Activated naive CD8-positive, alpha-beta T cell treated with anti-CD3 and anti-CD28 coated beads, Interleukin-2, amount 10 ng/mL, durations not matched to agents 7 days and 5 days (primary cell): ENCODE results near the gene CASK. TPM values are rescaled to one million over a fixed set of nuclear protein-coding genes. Genes with fewer than 3 reads are reported as not detected.

Source experiments
- ATAC-seq: fragments of 150-1000 bp; cut with Tn5 transposase; one replicate; pipeline ENCODE4 v1.10.0; 2021; ENCODE audit warnings: low read depth, moderate library complexity
- POLR2A ChIA-PET: fragments of 350-600 bp; sonication (Branson Sonifier 250); formaldehyde crosslinking; loops from one replicate; lab custom pipeline; 2021; ENCODE audit warnings: antibody characterized with exemption; lab: Charles Lee
- DNase-seq: peaks from one replicate; pipeline ENCODE4 v3.0.0; 2021
- H3K27ac Mint-ChIP-seq: one replicate; pipeline ENCODE4 v1.8.0; 2022; ENCODE audit warnings: mild to moderate bottlenecking, mixed read lengths
- H3K27me3 Mint-ChIP-seq: one replicate; pipeline ENCODE4 v1.8.0; 2022; ENCODE audit warnings: mild to moderate bottlenecking, moderate library complexity, mixed read lengths
- H3K36me3 Mint-ChIP-seq: one replicate; pipeline ENCODE4 v1.8.0; 2021; ENCODE audit warnings: mild to moderate bottlenecking, mixed read lengths
- H3K4me1 Mint-ChIP-seq: one replicate; pipeline ENCODE4 v1.8.0; 2021; ENCODE audit warnings: mixed read lengths
- H3K4me3 Mint-ChIP-seq: one replicate; pipeline ENCODE4 v1.8.0; 2022; ENCODE audit warnings: mild to moderate bottlenecking, moderate library complexity, mixed read lengths
- H3K9me3 Mint-ChIP-seq: one replicate; pipeline ENCODE4 v1.8.0; 2021; ENCODE audit warnings: mixed read lengths
- total RNA-seq, 2 experiments: library from RNA; stranded (reverse); gene quantifications; one replicate each; pipeline ENCODE4 v1.2.3, GENCODE V29; 2021

Gene CASK
- total RNA-seq, 2 experiments from 2014 or later: 52.1 to 53.8 TPM

DNA sequence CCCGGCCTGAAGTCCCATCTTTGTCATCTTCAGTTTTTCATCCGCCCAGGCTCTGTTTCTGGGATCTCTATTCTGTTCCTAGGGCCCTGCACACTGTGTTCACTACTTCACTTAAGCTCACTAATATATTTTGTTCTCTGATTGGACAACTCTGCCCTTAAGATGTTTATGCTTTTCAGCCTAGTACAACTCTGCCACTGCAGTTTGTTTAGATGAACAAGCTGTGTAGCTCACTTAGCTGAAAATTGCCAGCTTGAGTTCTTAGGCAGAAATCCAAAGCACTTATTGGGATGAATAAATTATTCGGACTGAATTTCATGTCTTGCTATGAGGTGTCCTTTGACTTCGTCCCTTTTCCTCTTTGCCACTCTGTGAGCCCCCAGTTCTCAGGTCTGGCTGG, 415.4 kb downstream of the CASK start:
- Mint-ChIP-seq H3K36me3 (no peaks in the 10 kb centered on the region), H3K27ac (no peak overlapping the region), H3K27me3 (no peaks in the 10 kb centered on the region), H3K4me1 (peaks cover 4% of the 10 kb centered on the region), H3K4me3 (no peak overlapping the region), H3K9me3 (no peaks in the 10 kb centered on the region)
- POLR2A ChIA-PET: no interaction called here
- DNase-seq: no peak
- ATAC-seq: no peak

DNA sequence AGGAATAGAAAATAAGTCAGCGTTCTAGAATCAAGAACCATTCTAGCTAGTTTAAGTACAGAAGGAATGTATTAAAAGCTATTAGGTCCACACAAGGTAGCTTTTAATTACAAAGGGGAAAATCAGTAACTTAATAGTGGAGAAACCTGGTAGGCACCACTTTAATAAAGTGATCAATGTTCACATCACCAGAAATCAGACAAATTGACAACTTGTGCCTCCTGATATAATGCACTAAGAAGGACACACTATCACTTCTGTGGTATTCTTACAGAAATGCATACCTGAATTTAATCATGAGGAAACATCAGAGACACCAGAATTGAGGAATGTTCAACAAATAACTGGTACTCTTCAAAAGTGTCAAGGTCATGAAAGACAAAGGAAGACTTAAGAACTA, 421.4 kb downstream of the CASK start:
- no peak overlapping the region for H3K27ac Mint-ChIP-seq
- H3K27me3 Mint-ChIP-seq: no peaks in the 10 kb centered on the region
- H3K4me1 Mint-ChIP-seq: no peaks in the 10 kb centered on the region
- DNase-seq (no peak), ATAC-seq (no peak)
- no peaks in the 10 kb centered on the region for H3K36me3 Mint-ChIP-seq
- peaks cover 2% of the 10 kb centered on the region for H3K9me3 Mint-ChIP-seq
- no peak overlapping the region for H3K4me3 Mint-ChIP-seq
- POLR2A ChIA-PET: no interaction called here

DNA sequence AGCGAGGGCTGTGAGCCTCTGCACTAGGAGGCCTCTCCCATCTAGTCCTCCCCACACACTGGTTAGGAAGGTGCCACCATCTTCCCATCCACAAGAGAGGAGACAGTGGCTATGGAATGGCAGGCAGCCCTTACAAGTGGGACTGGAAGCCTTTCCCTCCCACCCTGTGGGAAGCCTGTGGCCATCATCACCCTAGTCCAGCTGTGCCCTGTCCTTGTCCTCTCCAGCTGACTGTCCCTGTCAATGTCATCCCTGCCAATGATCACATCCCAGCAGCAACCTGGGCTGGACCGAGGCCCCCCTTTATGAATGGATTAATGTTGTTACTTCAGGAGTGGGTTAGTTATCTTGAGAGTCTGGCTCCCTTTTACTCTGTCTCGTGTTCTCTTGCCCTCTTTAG, 423.4 kb downstream of the CASK start:
- Mint-ChIP-seq H3K9me3 (peaks cover 6% of the 10 kb centered on the region), H3K36me3 (peaks cover 3% of the 10 kb centered on the region), H3K27me3 (no peaks in the 10 kb centered on the region), H3K27ac (no peak overlapping the region), H3K4me3 (no peak overlapping the region), H3K4me1 (no peaks in the 10 kb centered on the region)
- DNase-seq: no peak
- ATAC-seq: no peak
- POLR2A ChIA-PET: no interaction called here

DNA sequence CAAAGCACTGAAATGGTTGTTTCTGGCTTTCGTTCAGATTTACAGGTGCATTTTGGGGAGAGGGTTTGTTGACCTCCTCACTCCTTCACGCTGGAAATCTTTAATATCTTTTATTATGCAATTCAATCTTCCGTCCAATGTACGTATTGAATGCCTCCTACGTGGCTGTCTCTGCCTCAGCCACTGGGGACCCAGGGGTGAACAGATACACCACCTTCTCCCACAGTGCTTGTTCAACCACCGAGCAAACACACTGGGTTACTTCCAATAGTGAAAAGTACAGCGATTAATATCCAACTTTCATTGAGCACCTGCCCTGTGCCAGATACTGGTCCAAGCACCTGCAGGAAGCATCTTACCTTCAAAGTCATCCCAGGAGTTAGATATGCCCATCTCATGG, 424.2 kb downstream of the CASK start:
- H3K4me1 Mint-ChIP-seq: no peaks in the 10 kb centered on the region

DNA sequence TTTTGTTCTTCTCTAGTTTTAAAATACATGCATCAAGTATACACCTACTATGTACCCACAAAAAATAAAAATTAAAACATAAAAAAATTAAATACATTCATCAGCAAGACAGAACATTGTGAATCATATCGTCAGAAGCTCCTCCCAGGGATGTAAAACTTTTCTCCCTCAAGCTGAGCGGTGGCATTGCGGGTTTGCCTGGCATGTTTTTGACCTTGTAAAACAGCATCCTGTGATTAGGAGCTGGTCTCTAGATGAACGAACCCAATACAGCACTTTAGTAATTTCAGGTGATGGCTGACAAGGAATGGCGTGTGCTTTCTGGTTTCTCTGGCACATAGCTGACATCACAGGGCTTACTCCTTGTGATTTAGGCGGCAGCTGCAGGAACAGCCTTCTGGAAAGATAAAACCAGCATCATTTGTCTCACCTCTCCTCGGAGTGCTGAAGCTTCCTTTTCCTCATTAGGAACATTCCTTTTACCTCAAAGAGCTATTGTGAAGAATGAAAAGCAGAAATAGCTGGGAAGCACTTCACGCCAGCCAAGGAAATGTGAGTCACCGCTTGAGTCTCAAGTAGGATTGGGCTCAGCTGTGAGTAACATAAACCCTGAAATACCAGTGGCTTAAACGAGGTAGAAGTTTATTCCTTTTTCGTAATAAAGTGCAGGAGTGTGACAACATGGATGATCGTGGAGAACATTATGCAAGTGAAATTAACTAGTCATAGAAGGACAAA, 431.9 kb downstream of the CASK start:
- H3K9me3 Mint-ChIP-seq: peaks cover 4% of the 10 kb centered on the region
- H3K4me3 Mint-ChIP-seq: no peak overlapping the region
- H3K4me1 Mint-ChIP-seq: no peaks in the 10 kb centered on the region
- peaks cover 3% of the 10 kb centered on the region for H3K27me3 Mint-ChIP-seq
- no peak overlapping the region for H3K27ac Mint-ChIP-seq
- ATAC-seq (no peak), DNase-seq (no peak)
- POLR2A ChIA-PET: no interaction called here
- peaks cover 3% of the 10 kb centered on the region for H3K36me3 Mint-ChIP-seq

More for the DNA sequence above, 424.2 kb downstream of the CASK start:
- POLR2A ChIA-PET: no interaction called here
- H3K27ac Mint-ChIP-seq: no peak overlapping the region
- no peak overlapping the region for H3K4me3 Mint-ChIP-seq
- no peak for ATAC-seq
- no peak for DNase-seq
- H3K36me3 Mint-ChIP-seq: peaks cover 3% of the 10 kb centered on the region
- peaks cover 6% of the 10 kb centered on the region for H3K9me3 Mint-ChIP-seq
- no peaks in the 10 kb centered on the region for H3K27me3 Mint-ChIP-seq

DNA sequence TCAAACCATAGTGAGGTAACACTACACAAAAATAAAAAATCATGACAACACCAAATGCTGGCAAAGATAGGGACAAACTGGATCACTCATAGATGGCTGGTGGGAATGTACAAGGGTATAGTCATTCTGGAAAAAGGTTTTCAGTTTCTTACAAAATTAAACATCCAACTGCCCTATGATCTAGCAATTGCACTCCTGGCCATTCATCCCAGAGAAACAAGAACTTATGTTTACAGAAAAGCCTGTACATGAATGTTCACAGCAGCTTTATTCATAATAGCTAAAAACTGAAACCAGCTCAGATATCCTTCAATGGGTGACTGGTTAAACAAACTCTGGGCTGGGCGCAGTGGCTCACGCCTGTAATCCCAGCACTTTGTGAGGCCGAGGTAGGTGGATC, 432.9 kb downstream of the CASK start:
- POLR2A ChIA-PET: no interaction called here
- no peaks in the 10 kb centered on the region for H3K36me3 Mint-ChIP-seq
- peaks cover 3% of the 10 kb centered on the region for H3K27me3 Mint-ChIP-seq
- H3K9me3 Mint-ChIP-seq: no peaks in the 10 kb centered on the region
- ATAC-seq: no peak
- H3K4me1 Mint-ChIP-seq: no peaks in the 10 kb centered on the region
- DNase-seq: no peak
- H3K27ac Mint-ChIP-seq: no peak overlapping the region
- no peak overlapping the region for H3K4me3 Mint-ChIP-seq

DNA sequence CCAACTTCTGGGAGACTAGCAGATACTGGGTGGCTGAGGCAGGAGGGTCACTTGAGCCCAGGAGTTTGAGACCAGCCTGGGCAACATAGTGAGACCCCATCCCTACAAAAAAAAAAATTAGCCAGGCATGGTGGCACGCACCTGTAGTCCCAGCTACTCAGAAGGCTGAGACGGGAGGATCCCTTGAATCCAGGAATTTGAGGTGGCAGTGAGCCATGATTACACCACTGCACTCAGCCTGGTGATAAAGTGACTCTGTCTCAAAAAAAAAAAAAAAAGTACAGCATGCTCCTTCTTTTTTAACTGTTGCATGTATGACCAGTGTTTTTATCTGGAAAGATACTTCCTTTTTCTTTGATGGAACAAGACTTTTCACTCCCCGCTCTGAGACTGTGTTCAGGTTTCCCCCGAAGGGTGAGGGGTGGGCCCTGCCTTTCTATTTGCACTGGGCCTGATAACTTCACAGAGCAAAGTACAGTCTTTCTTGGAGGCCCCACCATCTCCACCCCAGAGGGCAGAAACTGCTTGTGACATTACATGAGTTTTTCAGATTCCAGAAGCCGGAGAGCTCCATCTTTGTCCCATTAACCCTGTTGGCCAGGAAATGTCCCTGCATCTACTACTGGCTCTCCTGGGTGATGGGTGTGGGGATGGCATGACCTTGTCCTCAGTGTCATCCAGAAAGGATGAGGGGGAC, 441.1 kb downstream of the CASK start:
- no peak for ATAC-seq
- POLR2A ChIA-PET: interaction anchor here (1.2 kb wide), 1 partner anchor 277 kb away, joined by 3 read pairs; no protein-coding TSS in a partner anchor
- H3K9me3 Mint-ChIP-seq: no peaks in the 10 kb centered on the region
- no peak overlapping the region for H3K27ac Mint-ChIP-seq
- no peak for DNase-seq
- no peaks in the 10 kb centered on the region for H3K4me1 Mint-ChIP-seq
- no peak overlapping the region for H3K4me3 Mint-ChIP-seq
- H3K36me3 Mint-ChIP-seq: no peaks in the 10 kb centered on the region
- no peaks in the 10 kb centered on the region for H3K27me3 Mint-ChIP-seq

DNA sequence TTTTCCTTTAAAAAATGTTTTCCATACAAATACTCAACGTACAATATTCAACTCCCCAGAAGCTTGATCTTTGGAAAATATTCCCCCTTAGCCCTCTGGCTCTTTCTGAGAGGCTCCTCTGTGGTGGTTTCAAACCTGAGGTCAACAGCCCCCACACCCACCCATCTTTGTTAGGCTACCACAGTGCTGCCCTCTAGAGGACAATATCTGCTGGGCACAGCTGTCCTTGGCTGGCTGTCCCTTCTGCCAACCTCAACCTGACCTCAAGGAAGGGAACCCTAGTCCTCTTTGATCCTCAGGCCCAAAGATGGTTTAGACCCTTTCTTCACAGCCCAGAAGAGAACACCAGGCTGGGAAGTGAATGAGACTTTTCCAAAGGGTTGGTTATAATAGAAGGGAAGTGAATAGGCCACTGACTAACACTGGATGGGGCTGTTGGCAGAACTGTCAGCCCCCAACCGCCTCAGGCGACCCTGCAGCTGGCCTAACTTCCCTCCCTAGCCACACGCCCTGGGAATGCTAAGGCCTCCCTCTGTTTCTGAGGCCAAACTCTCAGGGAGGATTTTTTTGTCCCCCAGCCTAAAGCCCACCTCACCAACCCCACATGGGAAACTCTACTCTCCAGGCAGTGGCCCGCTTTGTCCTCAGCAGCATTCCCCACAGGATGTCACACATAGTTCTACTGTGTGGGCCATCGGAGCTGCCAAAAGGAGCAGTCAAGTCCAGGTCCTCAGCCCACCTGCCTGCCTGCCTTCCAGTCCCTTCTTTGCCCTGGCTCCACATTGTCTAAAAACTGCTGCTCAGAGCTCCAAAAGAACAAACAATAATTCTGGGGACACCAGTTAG, 441.9 kb downstream of the CASK start:
- ATAC-seq (no peak), DNase-seq (no peak)
- POLR2A ChIA-PET: interaction anchor here (1.2 kb wide), 1 partner anchor 278 kb away, joined by 3 read pairs; no protein-coding TSS in a partner anchor
- Mint-ChIP-seq H3K36me3 (no peaks in the 10 kb centered on the region), H3K27ac (no peak overlapping the region), H3K9me3 (no peaks in the 10 kb centered on the region), H3K4me3 (no peak overlapping the region), H3K4me1 (no peaks in the 10 kb centered on the region), H3K27me3 (no peaks in the 10 kb centered on the region)

DNA sequence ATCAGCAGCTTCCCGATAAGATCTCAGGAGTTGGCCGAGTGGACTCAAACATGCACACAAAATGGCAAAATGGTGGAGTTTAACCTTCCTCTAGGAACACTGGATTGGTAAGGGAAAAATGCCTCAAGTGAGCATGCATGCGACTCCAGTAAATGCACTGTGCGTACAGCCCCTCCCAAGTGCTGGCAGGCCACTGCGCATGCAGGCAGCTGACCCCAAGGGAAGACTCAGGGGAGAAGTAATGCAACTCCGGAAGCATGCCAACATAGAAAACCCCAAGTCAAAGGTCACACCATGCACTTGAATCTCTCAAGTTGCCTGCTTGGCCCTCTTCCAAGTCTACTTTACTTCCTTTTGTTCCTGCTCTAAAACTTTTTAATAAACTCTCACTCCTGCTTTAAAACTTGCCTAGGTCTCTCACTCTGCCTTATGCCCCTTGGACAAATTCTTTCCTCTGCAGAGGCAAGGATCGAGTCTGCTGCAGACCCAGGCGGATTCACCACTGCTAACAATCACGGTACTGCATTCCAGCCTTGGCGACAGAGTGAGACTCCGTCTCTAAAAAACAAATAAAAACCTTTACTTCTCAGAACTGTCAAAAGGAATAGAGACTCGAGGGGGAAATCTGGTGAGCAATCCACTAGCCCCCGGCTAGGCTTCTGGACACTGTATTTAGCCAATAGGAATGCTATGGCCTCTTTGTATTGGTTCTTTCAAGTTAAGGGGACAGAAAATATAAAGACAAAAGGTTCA, 442.7 kb downstream of the CASK start:
- POLR2A ChIA-PET: no interaction called here
- H3K27me3 Mint-ChIP-seq: no peaks in the 10 kb centered on the region
- no peak for ATAC-seq
- no peak overlapping the region for H3K27ac Mint-ChIP-seq
- DNase-seq: no peak
- H3K4me3 Mint-ChIP-seq: no peak overlapping the region
- no peaks in the 10 kb centered on the region for H3K9me3 Mint-ChIP-seq
- no peaks in the 10 kb centered on the region for H3K36me3 Mint-ChIP-seq
- no peaks in the 10 kb centered on the region for H3K4me1 Mint-ChIP-seq

DNA sequence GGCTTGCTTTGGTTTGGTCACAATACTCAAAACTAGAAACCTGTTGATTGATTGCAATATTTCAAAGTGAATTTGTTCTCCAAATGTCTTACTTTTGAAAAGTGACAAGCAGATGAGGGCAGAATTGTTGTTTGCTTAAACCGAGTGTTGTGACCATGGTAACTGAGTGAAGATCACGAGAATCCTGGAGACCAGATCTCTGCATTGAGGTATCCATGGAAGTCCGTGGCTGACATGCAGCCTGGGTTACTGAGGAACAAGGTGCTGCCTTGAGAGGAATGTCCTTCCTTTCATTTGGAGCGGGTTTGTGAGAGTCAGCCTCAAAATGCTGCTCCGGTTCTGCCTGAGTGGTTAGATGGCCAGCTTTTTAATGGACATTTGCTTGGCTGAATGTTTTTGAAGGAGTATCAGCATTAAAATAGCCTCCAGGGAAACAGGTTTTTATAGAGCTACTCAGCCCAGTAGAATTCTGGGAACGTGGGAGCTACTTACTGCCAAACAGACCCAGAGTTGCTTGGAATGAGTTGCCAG, 444.9 kb downstream of the CASK start:
- ATAC-seq: no peak

DNA sequence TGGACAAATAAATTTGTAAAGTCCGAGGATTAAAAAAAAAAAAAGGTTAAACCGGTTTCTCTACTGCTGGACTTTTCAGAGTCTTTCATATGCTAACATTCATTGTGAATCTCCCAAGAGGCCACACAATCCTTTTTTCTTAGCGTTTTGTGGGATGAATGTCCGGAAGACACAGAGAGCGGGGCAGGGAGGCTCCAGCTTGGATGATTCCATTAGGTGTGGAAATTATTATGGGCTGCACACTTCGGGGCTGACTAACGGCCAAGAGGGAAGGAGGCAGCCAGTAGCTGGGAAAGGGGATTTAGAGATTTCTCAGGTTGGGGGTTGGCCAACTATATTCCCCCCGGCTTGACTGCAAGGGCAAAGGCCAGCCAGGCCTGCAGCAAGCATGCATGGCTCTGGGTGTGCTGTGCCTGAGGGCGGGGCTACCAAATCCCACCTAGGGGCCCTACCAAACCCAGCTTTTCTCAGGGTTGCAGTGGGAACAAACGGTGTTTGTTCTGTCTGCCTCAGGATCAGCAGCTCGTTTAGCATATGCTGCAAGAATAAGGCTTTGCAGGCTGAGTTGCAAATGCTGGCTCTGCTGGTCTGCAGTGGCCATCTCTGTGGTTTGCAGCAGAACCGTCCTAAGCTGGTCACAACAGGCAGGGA, 447.6 kb downstream of the CASK start:
- POLR2A ChIA-PET: no interaction called here
- no peaks in the 10 kb centered on the region for H3K36me3 Mint-ChIP-seq

More for the DNA sequence above, 444.9 kb downstream of the CASK start:
- POLR2A ChIA-PET: no interaction called here
- H3K9me3 Mint-ChIP-seq: no peaks in the 10 kb centered on the region
- no peak overlapping the region for H3K27ac Mint-ChIP-seq
- H3K27me3 Mint-ChIP-seq: no peaks in the 10 kb centered on the region
- H3K4me3 Mint-ChIP-seq: no peak overlapping the region
- DNase-seq: no peak
- no peaks in the 10 kb centered on the region for H3K36me3 Mint-ChIP-seq
- H3K4me1 Mint-ChIP-seq: no peaks in the 10 kb centered on the region

DNA sequence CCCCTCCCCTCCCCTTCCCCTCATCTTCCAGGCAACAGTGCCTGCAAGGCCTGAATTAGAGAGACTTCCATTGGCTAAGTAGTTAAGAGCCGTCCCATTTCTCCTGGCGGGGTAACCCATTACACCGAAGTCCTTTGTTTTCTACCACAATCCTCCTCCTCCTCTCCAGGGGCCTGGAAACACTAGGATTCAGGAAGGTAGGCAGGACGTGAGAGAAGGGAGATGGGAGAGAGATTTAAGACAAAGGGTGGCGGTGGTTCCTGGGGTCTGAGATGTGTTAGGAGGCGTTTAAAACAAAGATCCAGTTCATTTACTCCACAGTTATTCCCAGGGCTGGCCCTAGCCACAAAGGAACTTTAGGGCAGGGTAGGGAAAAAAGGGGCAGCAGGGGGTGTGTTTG, 448.2 kb downstream of the CASK start:
- ATAC-seq (no peak), DNase-seq (no peak)
- Mint-ChIP-seq H3K27ac (no peak overlapping the region), H3K9me3 (no peaks in the 10 kb centered on the region), H3K27me3 (no peaks in the 10 kb centered on the region), H3K4me3 (no peak overlapping the region), H3K4me1 (no peaks in the 10 kb centered on the region), H3K36me3 (no peaks in the 10 kb centered on the region)
- POLR2A ChIA-PET: no interaction called here

More for the DNA sequence above, 447.6 kb downstream of the CASK start:
- Mint-ChIP-seq H3K4me1 (no peaks in the 10 kb centered on the region), H3K9me3 (no peaks in the 10 kb centered on the region), H3K4me3 (no peak overlapping the region), H3K27me3 (no peaks in the 10 kb centered on the region), H3K27ac (no peak overlapping the region)
- no peak for ATAC-seq
- no peak for DNase-seq
